ENCODE measurements around the gene ARHGEF33.

- no peak for TF ChIP-seq CTCF (IDR thresholded peaks at IDR 0.05)
- no peak for TF ChIP-seq POLR2AphosphoS5 (IDR thresholded peaks at IDR 0.05; ENCODE audit: low read depth, low read length)
- TF ChIP-seq REST (IDR thresholded peaks at IDR 0.05; ENCODE audit: insufficient read depth in 1 of 2, low read depth in 2 of 2, low read length in 1 of 2) = no peak
- TF ChIP-seq TCF7L2 (IDR thresholded peaks at IDR 0.05; ENCODE audit: low read depth, low read length) = no peak
These were observed 13.3 kb upstream of the ARHGEF33 start for GRCh38 chr2:38876407-38876806.
